H9 (cell line): ENCODE results near the gene ZNF622. TPM values are rescaled to one million over a fixed set of nuclear protein-coding genes. Genes with fewer than 3 reads are reported as not detected.

ENCODE experiments used
- DNase-seq: peaks from one replicate; pipeline ENCODE4 v3.0.0-alpha.2; 2017
- H2AFZ ChIP-seq: one replicate; pipeline ENCODE4 v1.6.1; 2013; ENCODE audit warnings: mild to moderate bottlenecking, low read length, control low read depth, moderate library complexity
- H2AK5ac ChIP-seq: 2 replicates; pipeline ENCODE4 v1.6.1; 2013; ENCODE audit warnings: low read length, control low read depth, mixed read lengths; ENCODE audit not compliant: insufficient read length
- H2BK120ac ChIP-seq: one replicate; pipeline ENCODE4 v1.6.1; 2013; ENCODE audit warnings: low read depth, mild to moderate bottlenecking, low read length, control low read depth, inconsistent platforms; ENCODE audit not compliant: poor library complexity, severe bottlenecking
- H2BK12ac ChIP-seq: 2 replicates; pipeline ENCODE4 v1.6.1; 2013; ENCODE audit warnings: low read length, control low read depth, mixed read lengths, low read depth; ENCODE audit not compliant: insufficient read length
- H2BK15ac ChIP-seq: 2 replicates; pipeline ENCODE4 v1.6.1; 2013; ENCODE audit warnings: low read depth, low read length, control low read depth
- H2BK20ac ChIP-seq: one replicate; pipeline ENCODE4 v1.6.1; 2013; ENCODE audit warnings: low read depth, mild to moderate bottlenecking, low read length, control low read depth, inconsistent platforms; ENCODE audit not compliant: poor library complexity, severe bottlenecking
- H2BK5ac ChIP-seq: 2 replicates; pipeline ENCODE4 v1.6.1; 2013; ENCODE audit warnings: low read length, control low read depth, mixed read lengths; ENCODE audit not compliant: insufficient read length
- H3K14ac ChIP-seq: 2 replicates; pipeline ENCODE4 v1.6.1; 2013; ENCODE audit warnings: low read length, control low read depth; ENCODE audit not compliant: insufficient read depth
- H3K18ac ChIP-seq: 2 replicates; pipeline ENCODE4 v1.6.1; 2013; ENCODE audit warnings: low read depth, mild to moderate bottlenecking, mixed read lengths, low read length, control low read depth; ENCODE audit not compliant: insufficient read length
- H3K23ac ChIP-seq: 2 replicates; pipeline ENCODE4 v1.6.1; 2013; ENCODE audit warnings: low read length, control low read depth, mixed read lengths, low read depth; ENCODE audit not compliant: insufficient read length
- H3K23me2 ChIP-seq: 2 replicates; pipeline ENCODE4 v1.6.1; 2013; ENCODE audit warnings: low read depth, mild to moderate bottlenecking, mixed read lengths, low read length, control low read depth; ENCODE audit not compliant: insufficient read length, poor library complexity, severe bottlenecking
- H3K27ac ChIP-seq: 2 replicates; pipeline ENCODE4 v1.5.1; 2013; ENCODE audit warnings: low read length, control low read depth, mixed read lengths, low read depth; ENCODE audit not compliant: insufficient read length
- H3K27me3 ChIP-seq: 2 replicates; pipeline ENCODE4 v1.6.1; 2013; ENCODE audit warnings: low read length, control low read depth, inconsistent platforms; ENCODE audit not compliant: insufficient read depth
- H3K4ac ChIP-seq: 2 replicates; pipeline ENCODE4 v1.6.1; 2013; ENCODE audit warnings: low read depth, mild to moderate bottlenecking, control low read depth, inconsistent platforms, low read length, moderate library complexity
- H3K4me1 ChIP-seq: 2 replicates; pipeline ENCODE4 v1.6.1; 2013; ENCODE audit warnings: low read length, control low read depth, inconsistent platforms; ENCODE audit not compliant: insufficient read depth
- H3K4me2 ChIP-seq: 2 replicates; pipeline ENCODE4 v1.6.1; 2013; ENCODE audit warnings: low read length, control low read depth, mixed read lengths; ENCODE audit not compliant: insufficient read length, insufficient read depth
- H3K56ac ChIP-seq: 2 replicates; pipeline ENCODE4 v1.6.1; 2013; ENCODE audit warnings: low read depth, mild to moderate bottlenecking, mixed read lengths, low read length, control low read depth; ENCODE audit not compliant: insufficient read length
- H3K79me1 ChIP-seq: 2 replicates; pipeline ENCODE4 v1.6.1; 2013; ENCODE audit warnings: low read depth, mild to moderate bottlenecking, moderate library complexity, low read length, control low read depth, inconsistent platforms; ENCODE audit not compliant: insufficient read depth, poor library complexity, severe bottlenecking
- H3K79me2 ChIP-seq: 2 replicates; pipeline ENCODE4 v1.6.1; 2013; ENCODE audit warnings: low read length, control low read depth, inconsistent platforms; ENCODE audit not compliant: insufficient read depth
- H3K9ac ChIP-seq: 2 replicates; pipeline ENCODE4 v1.6.1; 2013; ENCODE audit warnings: low read length, control low read depth, mixed read lengths; ENCODE audit not compliant: insufficient read length; ENCODE audit errors: extremely low read depth
- H3K9me3 ChIP-seq: one replicate; pipeline ENCODE4 v1.6.1; 2013; ENCODE audit warnings: low read depth, low read length, inconsistent platforms; ENCODE audit not compliant: control insufficient read depth
- H3T11ph ChIP-seq: one replicate; pipeline ENCODE4 v1.6.1; 2013; ENCODE audit warnings: mild to moderate bottlenecking, low read length, control low read depth, inconsistent platforms
- H4K20me1 ChIP-seq: one replicate; pipeline ENCODE4 v1.6.1; 2013; ENCODE audit not compliant: control insufficient read depth, insufficient read length, insufficient read depth
- H4K5ac ChIP-seq: 2 replicates; pipeline ENCODE4 v1.6.1; 2013; ENCODE audit warnings: low read depth, mild to moderate bottlenecking, mixed read lengths, low read length, control low read depth; ENCODE audit not compliant: insufficient read length
- H4K8ac ChIP-seq: replicated peaks from 2 replicates; pipeline ENCODE4 v1.6.1; 2013; ENCODE audit warnings: low read length, control low read depth, mixed read lengths, low read depth; ENCODE audit not compliant: insufficient read length
- H4K91ac ChIP-seq: 2 replicates; pipeline ENCODE4 v1.6.1; 2013; ENCODE audit warnings: low read depth, mild to moderate bottlenecking, moderate library complexity, mixed read lengths, low read length, control low read depth; ENCODE audit not compliant: insufficient read length
- H3K27ac Mint-ChIP-seq, 3 experiments: 2 replicates in 2 of 3; 3 replicates in 1 of 3; pipeline ENCODE4 v1.8.0; 2020 to 2021; ENCODE audit warnings: mixed read lengths in 3 of 3, mild to moderate bottlenecking in 1 of 3, moderate library complexity in 1 of 3
- H3K27me3 Mint-ChIP-seq: 2 replicates; pipeline ENCODE4 v1.8.0; 2021; ENCODE audit warnings: low read depth, mild to moderate bottlenecking, moderate library complexity, mixed read lengths
- H3K36me3 Mint-ChIP-seq, 3 experiments: 2 replicates in 2 of 3; 3 replicates in 1 of 3; pipeline ENCODE4 v1.8.0; 2020 to 2021; ENCODE audit warnings: low read depth in 3 of 3, mixed read lengths in 3 of 3; ENCODE audit not compliant: insufficient read depth in 1 of 3
- H3K4me1 Mint-ChIP-seq, 2 experiments: 2 replicates each; pipeline ENCODE4 v1.8.0; 2020; ENCODE audit warnings: mixed read lengths in 2 of 2
- H3K4me3 Mint-ChIP-seq, 2 experiments: 2 replicates in 1 of 2; 3 replicates in 1 of 2; pipeline ENCODE4 v1.8.0; 2020 to 2021; ENCODE audit warnings: mild to moderate bottlenecking in 2 of 2, mixed read lengths in 2 of 2, moderate library complexity in 1 of 2
- H3K9me3 Mint-ChIP-seq, 2 experiments: 2 replicates in 1 of 2; 3 replicates in 1 of 2; pipeline ENCODE4 v1.8.0; 2020; ENCODE audit warnings: mild to moderate bottlenecking in 2 of 2, mixed read lengths in 2 of 2, moderate library complexity in 1 of 2
- CTCF ChIP-seq: fragments of 200-600 bp; sonication (generic); conservative IDR thresholded peaks from 3 replicates; pipeline ENCODE4 v1.8.0; 2021; ENCODE audit warnings: antibody characterized with exemption, mild to moderate bottlenecking
- WGBS: extraction: QIAGEN DNeasy Blood & Tissue Kit; methylation state at CpG from one replicate; pipeline ENCODE4 v1.1.7; 2013; ENCODE audit warnings: missing lambda C conversion rate, low lambda C conversion rate, mixed read lengths; ENCODE audit not compliant: insufficient read length; ENCODE audit errors: extremely low coverage; 5-methylcytosine and 5-hydroxymethylcytosine counted together
- total RNA-seq: library from RNA; stranded (reverse); gene quantifications from 2 replicates; pipeline ENCODE4 v1.2.1, GENCODE V29; 2021

ZNF622 gene
- total RNA-seq, 1 experiment from 2014 or later = 42.2 TPM

- Histone ChIP-seq H3K9me3 (no peaks in the 10 kb centered on the region), H3K79me1 (no peaks in the 10 kb centered on the region), H4K8ac (no peak overlapping the region), H4K20me1 (no peaks in the 10 kb centered on the region), H2BK120ac (no peak overlapping the region), H2BK12ac (no peak overlapping the region), H3K79me2 (no peaks in the 10 kb centered on the region), H3K9ac (no peak overlapping the region), H2BK20ac (no peak overlapping the region), H4K5ac (no peak overlapping the region), H3K14ac (no peak overlapping the region), H4K91ac (no peak overlapping the region), H2BK5ac (no peak overlapping the region), H2BK15ac (no peak overlapping the region), H3K23me2 (no peaks in the 10 kb centered on the region), H3K4me1 (peaks cover 4% of the 10 kb centered on the region), H3K23ac (no peak overlapping the region), H3K56ac (no peak overlapping the region), H3K4me2 (no peak overlapping the region), H2AK5ac (no peak overlapping the region), H3K4ac (no peak overlapping the region), H2AFZ (no peak overlapping the region), H3K18ac (no peak overlapping the region), H3K27me3 (no peaks in the 10 kb centered on the region), H3T11ph (no peak overlapping the region), H3K27ac (no peak overlapping the region)
- Mint-ChIP-seq H3K9me3 (no peaks in the 10 kb centered on the region), H3K4me1 (peaks cover 14 to 17% of the 10 kb centered on the region in 2 experiments), H3K36me3 (no peaks in the 10 kb centered on the region; a peak in 1 of 7 replicates), H3K27ac (no peak overlapping the region), H3K27me3 (no peaks in the 10 kb centered on the region; the same call in 1 of the 2 replicates), H3K4me3 (no peak overlapping the region)
- DNase-seq = no peak
- TF ChIP-seq CTCF = no peak
- WGBS = no CpG with 5 or more reads among the region's 2 CpGs
Measured at GRCh38 chr5:16414861-16415260, 50.7 kb downstream of the ZNF622 start.
